Lung (tissue), 12 donors: ENCODE data around the gene ZKSCAN5. TPM values are rescaled to one million over a fixed set of nuclear protein-coding genes. Genes with fewer than 3 reads are reported as not detected.

ENCODE experiments used
- ATAC-seq: fragments of 200-7000 bp; cut with Tn5 transposase; one replicate; pipeline ENCODE4 v1.9.1; 2020; ENCODE audit warnings: moderate number of reproducible peaks; ENCODE audit not compliant: insufficient read depth, low FRiP score
- DNase-seq, 3 donors: peaks; one replicate each; pipeline ENCODE4 v3.0.0-alpha.2; 2013 to 2017
- H3K27ac ChIP-seq, 2 donors: one replicate each; pipeline ENCODE4 v1.5.1; 2013; ENCODE audit warnings: mild to moderate bottlenecking in 2 of 2, moderate library complexity in 2 of 2, control low read depth in 1 of 2, inconsistent platforms in 1 of 2, low read depth in 1 of 2, low read length in 1 of 2
- H3K27me3 ChIP-seq, 3 donors: one replicate each; pipeline ENCODE4 v1.5.1; 2013; ENCODE audit warnings: low read length in 2 of 3; ENCODE audit not compliant: control insufficient read depth in 3 of 3, insufficient read depth in 3 of 3
- H3K36me3 ChIP-seq, 4 donors: one replicate each; pipeline ENCODE4 v1.5.1; 2013; ENCODE audit warnings: low read length in 4 of 4, mild to moderate bottlenecking in 1 of 4, moderate library complexity in 1 of 4; ENCODE audit not compliant: control insufficient read depth in 4 of 4, insufficient read depth in 4 of 4
- H3K4me1 ChIP-seq, 5 donors: one replicate each; pipeline ENCODE4 v1.5.1; 2013; ENCODE audit warnings: low read length in 5 of 5, mild to moderate bottlenecking in 2 of 5, moderate library complexity in 1 of 5; ENCODE audit not compliant: control insufficient read depth in 5 of 5, insufficient read depth in 5 of 5
- H3K4me3 ChIP-seq: one replicate; pipeline ENCODE4 v1.5.1; 2013; ENCODE audit warnings: mild to moderate bottlenecking, control low read depth, moderate library complexity
- H3K9ac ChIP-seq, 2 donors: one replicate each; pipeline ENCODE4 v1.5.1; 2013; ENCODE audit warnings: low read length in 2 of 2, control low read depth in 1 of 2; ENCODE audit not compliant: insufficient read depth in 1 of 2
- H3K9me3 ChIP-seq, 4 donors: one replicate each; pipeline ENCODE4 v1.5.1; 2013; ENCODE audit warnings: low read length in 3 of 4, mild to moderate bottlenecking in 1 of 4, moderate library complexity in 1 of 4; ENCODE audit not compliant: control insufficient read depth in 4 of 4, insufficient read depth in 3 of 4
- WGBS, 2 donors: extraction: QIAGEN DNeasy Blood & Tissue Kit; methylation state at CpG; one replicate each; pipeline ENCODE4 v1.1.7; 2013; 5-methylcytosine and 5-hydroxymethylcytosine counted together
- polyA plus RNA-seq, 2 donors: library from polyadenylated mRNA; stranded (reverse); fragments of 200-250 nt; gene quantifications; one replicate each; pipeline ENCODE4 v1.2.1, GENCODE V29; 2013
- total RNA-seq, 2 donors: library from RNA; depleted of rRNA in 1 of 2; stranded (reverse); fragments of >200 nt in 1 of 2; gene quantifications; one replicate each; pipeline ENCODE4 v1.2.1, GENCODE V29; 2014 to 2021
- TF ChIP-seq, protein P1 (sequence below): IDR thresholded peaks from 2 replicates; pipeline ENCODE4 v1.5.1; 2012; ENCODE audit warnings: mild to moderate bottlenecking; ENCODE audit errors: control extremely low read depth, extremely low read depth
- donor health status: control.
- donor health status: control.
- donor health status: Bipolar disorder and iron deficiency.
- donor health status: healthy.
- donor health status: DM: yes; HTN: yes; CAD: no.

The ZKSCAN5 gene
- total and polyA plus RNA-seq, 4 donors, result 3.1 to 9.7 (median 6.2) TPM

DNA sequence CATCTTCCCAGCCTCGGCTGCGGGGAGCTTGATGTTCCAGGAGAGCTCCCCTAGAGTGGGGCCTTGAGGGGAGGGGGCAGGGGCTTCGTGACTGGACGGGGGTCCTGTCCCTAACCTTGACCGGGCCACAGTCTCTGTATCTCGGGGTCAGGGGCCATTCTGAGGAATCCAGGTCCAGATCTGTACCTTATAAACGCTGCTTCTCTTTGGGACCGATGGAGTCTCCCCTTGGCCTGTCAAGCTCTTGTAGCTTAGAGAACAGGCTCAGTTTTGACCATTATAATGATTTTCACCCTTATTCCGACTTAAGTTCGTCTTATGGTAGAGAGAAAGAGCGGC lies 831 bp downstream of the ZKSCAN5 start:
- ATAC-seq (no peak), DNase-seq (no peak)
- H3K4me1 ChIP-seq, result peaks cover 9 to 21% (median 13%) of the 10 kb centered on the region in 5 donors
- H3K4me3 ChIP-seq, result peak overlapping the region; percentile 55
- peak overlapping the region; percentile 71 to 85 for H3K27ac ChIP-seq
- peaks cover 0 to 2% (median 0%) of the 10 kb centered on the region in 4 donors for H3K36me3 ChIP-seq
- WGBS, 2 donors, result 3% methylated on average over 11 of the region's 11 CpGs
- TF ChIP-seq, protein P1, sequence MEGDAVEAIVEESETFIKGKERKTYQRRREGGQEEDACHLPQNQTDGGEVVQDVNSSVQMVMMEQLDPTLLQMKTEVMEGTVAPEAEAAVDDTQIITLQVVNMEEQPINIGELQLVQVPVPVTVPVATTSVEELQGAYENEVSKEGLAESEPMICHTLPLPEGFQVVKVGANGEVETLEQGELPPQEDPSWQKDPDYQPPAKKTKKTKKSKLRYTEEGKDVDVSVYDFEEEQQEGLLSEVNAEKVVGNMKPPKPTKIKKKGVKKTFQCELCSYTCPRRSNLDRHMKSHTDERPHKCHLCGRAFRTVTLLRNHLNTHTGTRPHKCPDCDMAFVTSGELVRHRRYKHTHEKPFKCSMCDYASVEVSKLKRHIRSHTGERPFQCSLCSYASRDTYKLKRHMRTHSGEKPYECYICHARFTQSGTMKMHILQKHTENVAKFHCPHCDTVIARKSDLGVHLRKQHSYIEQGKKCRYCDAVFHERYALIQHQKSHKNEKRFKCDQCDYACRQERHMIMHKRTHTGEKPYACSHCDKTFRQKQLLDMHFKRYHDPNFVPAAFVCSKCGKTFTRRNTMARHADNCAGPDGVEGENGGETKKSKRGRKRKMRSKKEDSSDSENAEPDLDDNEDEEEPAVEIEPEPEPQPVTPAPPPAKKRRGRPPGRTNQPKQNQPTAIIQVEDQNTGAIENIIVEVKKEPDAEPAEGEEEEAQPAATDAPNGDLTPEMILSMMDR, result no peak
- H3K27me3 ChIP-seq, result no peaks in the 10 kb centered on the region
- no peaks in the 10 kb centered on the region for H3K9me3 ChIP-seq
- H3K9ac ChIP-seq, result peak overlapping the region in 1 of 2 donors; percentile 67

DNA sequence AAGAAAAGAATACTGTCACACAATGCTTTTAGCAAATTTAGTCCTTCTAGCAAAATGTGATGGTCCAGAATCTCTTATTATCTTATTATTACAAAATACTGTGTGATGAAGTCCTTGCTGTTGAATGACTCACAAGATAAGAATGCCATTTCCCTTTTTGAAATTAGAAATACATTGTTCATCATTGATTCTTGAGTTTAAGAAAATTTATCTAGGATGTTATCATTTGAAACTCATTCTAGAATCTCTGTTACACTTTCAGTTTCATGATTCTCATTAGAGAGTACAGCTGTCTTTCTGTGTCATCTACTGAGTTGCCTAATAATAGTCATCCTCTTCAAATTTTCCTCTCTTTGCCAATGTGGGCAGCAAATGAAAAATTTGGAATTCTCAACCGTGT lies 9.6 kb downstream of the ZKSCAN5 start:
- Histone ChIP-seq H3K4me3 (no peak overlapping the region), H3K9me3 (no peaks in the 10 kb centered on the region), H3K4me1 (no peaks in the 10 kb centered on the region), H3K36me3 (peaks cover 4 to 21% (median 15%) of the 10 kb centered on the region in 4 donors), H3K27ac (no peak overlapping the region), H3K9ac (no peak overlapping the region), H3K27me3 (no peaks in the 10 kb centered on the region)
- DNase-seq (no peak), ATAC-seq (no peak)
- WGBS, 2 donors, result 94 to 97% methylated on average over 1 of the region's 1 CpG
- TF ChIP-seq, protein P1, result no peak

DNA sequence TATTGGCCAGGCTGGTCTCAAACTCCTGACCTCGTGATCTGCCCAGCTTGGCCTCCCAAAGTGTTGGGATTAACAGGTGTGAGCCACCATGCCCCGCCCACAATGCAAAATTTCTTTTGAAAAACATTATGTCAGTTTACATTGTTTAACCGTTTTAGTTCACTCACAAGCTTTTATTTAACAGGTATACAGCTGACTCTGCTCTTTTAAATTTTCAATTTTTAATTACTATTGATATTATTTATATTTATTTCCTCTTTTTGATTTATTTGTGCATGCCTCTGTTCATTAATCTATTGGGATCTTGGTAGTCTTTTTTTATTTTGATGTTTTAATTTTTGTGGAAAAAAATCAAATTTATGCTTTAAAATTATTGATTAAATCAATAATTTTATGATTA lies 16.9 kb downstream of the ZKSCAN5 start:
- 94 to 97% methylated on average over 3 of the region's 3 CpGs for WGBS, 2 donors
- TF ChIP-seq, protein P1, result no peak

More for the DNA sequence above, 16.9 kb downstream of the ZKSCAN5 start:
- Histone ChIP-seq H3K27ac (no peak overlapping the region), H3K9ac (no peak overlapping the region), H3K4me1 (no peaks in the 10 kb centered on the region), H3K36me3 (peaks cover 10 to 22% (median 17%) of the 10 kb centered on the region in 4 donors), H3K4me3 (no peak overlapping the region), H3K27me3 (no peaks in the 10 kb centered on the region), H3K9me3 (no peaks in the 10 kb centered on the region)
- no peak for DNase-seq
- no peak for ATAC-seq
